ENCODE measurements around the gene F12. TPM values are rescaled to one million over a fixed set of nuclear protein-coding genes. Genes with fewer than 3 reads are reported as not detected.

F12 gene
- total and polyA plus RNA-seq, 2 donors (not counting 3 experiments of a cell fraction or from before 2014, with no cell fraction given): 1.00 to 1.4 TPM

DNA sequence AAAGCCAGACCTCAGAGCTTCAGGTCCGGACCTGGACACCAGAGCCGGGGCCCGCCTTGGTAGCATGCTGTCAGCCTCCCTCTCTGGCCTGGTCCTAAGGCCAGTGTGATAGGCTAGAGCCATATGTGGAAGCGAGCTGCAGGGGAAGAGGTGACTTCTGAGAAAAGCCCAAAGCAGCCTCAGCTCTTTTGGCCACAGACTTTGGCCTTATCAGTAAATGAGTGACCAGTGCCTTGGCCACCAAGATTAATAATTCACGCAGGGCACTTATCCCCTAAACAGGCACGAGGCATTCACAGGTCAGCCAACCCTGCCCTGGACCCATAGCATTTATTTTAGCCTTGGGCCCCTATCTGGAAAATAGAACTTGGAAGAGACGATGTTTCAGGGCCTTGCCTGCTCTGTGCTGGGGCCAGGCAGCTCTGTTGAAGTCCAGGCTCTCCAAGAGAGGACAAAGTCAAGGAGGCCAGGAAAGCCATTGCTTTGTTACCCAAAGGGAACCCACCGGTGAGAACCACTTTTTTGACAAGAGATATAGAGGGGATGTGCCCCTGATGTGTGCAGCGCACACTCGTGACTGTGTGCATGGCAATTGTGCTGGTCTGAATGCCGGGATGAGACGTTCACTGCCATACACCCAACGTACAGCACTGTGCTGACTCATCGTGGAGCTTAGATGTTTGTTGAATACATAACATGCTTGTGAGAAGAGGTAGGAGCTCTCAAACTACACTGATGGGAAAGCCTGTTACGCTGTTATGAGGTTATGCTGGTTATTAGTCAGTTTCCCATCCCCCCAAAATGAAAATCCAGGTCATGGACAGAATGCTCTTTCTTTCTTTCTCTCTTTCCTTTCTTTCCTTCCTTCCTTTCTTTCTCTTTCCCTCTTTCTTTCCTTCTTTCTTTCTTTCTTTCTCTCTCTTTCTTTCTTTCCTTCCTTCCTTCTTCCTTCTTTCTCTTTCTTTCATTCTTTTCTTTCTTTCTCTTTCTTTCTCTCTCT lies 30.2 kb downstream of the F12 start:
- DNase-seq (ENCODE audit: low read depth, low spot score): no peak
- dilution Hi-C loops (cut with MboI; ENCODE audit: extremely low pct_ligation_motif_present, low sequenced_read_pairs) (no loop called here), intact Hi-C loops (cut with micrococcal nuclease) (no loop called here)
- no peaks in the 10 kb centered on the region for H3K9me1 ChIP-seq (replicated peaks; ENCODE audit: control insufficient read depth, extremely low read depth, insufficient read depth, low read length)
- no peaks in the 10 kb centered on the region for H3K36me3 ChIP-seq (ENCODE audit: control insufficient read depth in 2 of 2, extremely low read depth in 1 of 2, insufficient read depth in 2 of 2, low read length in 2 of 2)
- no peak overlapping the region for H3K9ac ChIP-seq (replicated peaks; ENCODE audit: extremely low read depth, insufficient read depth, low read length)
- H2AFZ ChIP-seq (ENCODE audit: low read depth, low read length): no peak overlapping the region
- no peak overlapping the region for H3K4me2 ChIP-seq (ENCODE audit: insufficient read depth, low read length)
- no peak overlapping the region for H3K4me3 ChIP-seq (replicated peaks in 1 of 3; ENCODE audit: insufficient read depth in 1 of 3, low read depth in 1 of 3, low read length in 3 of 3)
- no peaks in the 10 kb centered on the region for H3K79me2 ChIP-seq (ENCODE audit: control insufficient read depth, insufficient read depth, low read length)
- no TSS peak for BruUV-seq (replicated peaks)
- ChIA-PET POLR2A (interaction anchor here (1.5 kb wide), 1 partner anchor 26 kb away, joined by 4 read pairs; no protein-coding TSS in a partner anchor), CTCF (interaction anchor here (0.5 to 3.6 kb wide), 14 partner anchors 8 to 76 kb away, joined by 3 to 38 read pairs (median 4); no protein-coding TSS in a partner anchor)
- no peaks in the 10 kb centered on the region for H4K20me1 ChIP-seq (replicated peaks; ENCODE audit: control insufficient read depth, extremely low read depth, insufficient read depth, low read length)
- H3K27ac ChIP-seq (ENCODE audit: insufficient read depth, low read depth, low read length): no peak overlapping the region
- H3K27me3 ChIP-seq (ENCODE audit: control insufficient read depth in 2 of 2, insufficient read depth in 2 of 2, low read length in 2 of 2): peaks cover 0 to 4% of the 10 kb centered on the region in 2 experiments
- no peak for FAIRE-seq
- no peaks in the 10 kb centered on the region for H3K9me3 ChIP-seq (replicated peaks; ENCODE audit: control insufficient read depth, insufficient read depth, low read length)
- no peaks in the 10 kb centered on the region for H3K4me1 ChIP-seq (ENCODE audit: control insufficient read depth, extremely low read depth, insufficient read depth, low read length)
- TF ChIP-seq GATA2 (IDR thresholded peaks at IDR 0.05; ENCODE audit: insufficient read depth, insufficient read length, low read depth, low read length) (no peak), FOS (IDR thresholded peaks at IDR 0.05; ENCODE audit: borderline replicate concordance, insufficient read depth, low read length) (peak; percentile 18)

DNA sequence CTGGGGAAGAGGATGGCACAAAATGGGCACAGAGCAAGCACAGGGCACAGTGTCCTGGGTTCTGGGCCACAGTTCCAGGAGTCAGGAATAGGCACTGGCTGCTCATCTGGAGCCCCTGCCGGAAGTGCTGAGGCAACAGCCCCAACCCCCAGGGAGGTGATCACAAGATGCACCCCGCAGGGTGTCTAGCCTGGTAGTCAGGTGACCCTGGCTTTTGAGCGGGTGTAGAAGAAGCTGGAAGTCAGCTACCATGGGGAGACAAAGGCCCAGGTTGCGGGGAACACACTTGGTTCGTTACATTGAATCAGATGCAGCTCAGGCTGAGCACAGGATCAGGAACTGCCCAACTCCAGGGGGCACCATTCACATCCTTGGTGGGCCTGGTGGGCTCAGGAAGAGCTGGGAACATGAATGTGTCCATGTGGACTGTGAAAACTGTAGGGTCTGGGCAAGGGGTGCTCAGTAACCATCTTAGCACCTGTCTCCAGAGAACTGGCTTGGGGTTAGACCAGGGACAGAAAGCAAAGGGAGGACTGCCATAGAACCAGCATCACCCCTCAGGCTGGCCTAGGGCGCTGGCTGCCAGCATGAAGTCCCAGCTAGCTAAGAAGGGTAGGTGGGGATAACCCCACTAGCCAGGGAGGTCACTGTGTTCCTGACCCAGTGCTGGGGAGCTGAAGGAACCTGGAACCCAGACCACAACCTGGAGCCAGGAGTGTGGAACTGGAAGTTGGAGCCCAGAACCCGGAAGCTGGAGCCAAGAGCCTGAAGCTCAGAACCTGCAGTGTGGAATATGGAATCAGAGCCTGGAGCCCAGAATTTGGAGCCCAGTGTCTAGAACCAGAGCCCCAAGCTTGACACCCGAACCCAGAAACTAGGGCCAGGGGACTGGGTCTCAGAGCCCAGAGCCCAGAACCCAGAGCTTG lies 31.2 kb downstream of the F12 start:
- no peak for FAIRE-seq
- H3K9me1 ChIP-seq (replicated peaks; ENCODE audit: control insufficient read depth, extremely low read depth, insufficient read depth, low read length): no peaks in the 10 kb centered on the region
- no peak for DNase-seq (ENCODE audit: low read depth, low spot score)
- H2AFZ ChIP-seq (ENCODE audit: low read depth, low read length): no peak overlapping the region
- H3K4me2 ChIP-seq (ENCODE audit: insufficient read depth, low read length): no peak overlapping the region
- H3K36me3 ChIP-seq (ENCODE audit: control insufficient read depth in 2 of 2, extremely low read depth in 1 of 2, insufficient read depth in 2 of 2, low read length in 2 of 2): no peaks in the 10 kb centered on the region
- H3K9me3 ChIP-seq (replicated peaks; ENCODE audit: control insufficient read depth, insufficient read depth, low read length): no peaks in the 10 kb centered on the region
- no peak overlapping the region for H3K4me3 ChIP-seq (replicated peaks in 1 of 3; ENCODE audit: insufficient read depth in 1 of 3, low read depth in 1 of 3, low read length in 3 of 3)
- dilution Hi-C loops (cut with MboI; ENCODE audit: extremely low pct_ligation_motif_present, low sequenced_read_pairs) (no loop called here), intact Hi-C loops (cut with micrococcal nuclease) (no loop called here)
- H3K27ac ChIP-seq (ENCODE audit: insufficient read depth, low read depth, low read length): no peak overlapping the region
- ChIA-PET CTCF (interaction anchor here (0.7 to 3.6 kb wide), 10 partner anchors 9 to 77 kb away, joined by 3 to 38 read pairs (median 4); no protein-coding TSS in a partner anchor), POLR2A (interaction anchor here (1.5 kb wide), 1 partner anchor 27 kb away, joined by 4 read pairs; no protein-coding TSS in a partner anchor)
- no peaks in the 10 kb centered on the region for H4K20me1 ChIP-seq (replicated peaks; ENCODE audit: control insufficient read depth, extremely low read depth, insufficient read depth, low read length)
- BruUV-seq (replicated peaks): no TSS peak
- no peak overlapping the region for H3K9ac ChIP-seq (replicated peaks; ENCODE audit: extremely low read depth, insufficient read depth, low read length)
- H3K4me1 ChIP-seq (ENCODE audit: control insufficient read depth, extremely low read depth, insufficient read depth, low read length): no peaks in the 10 kb centered on the region
- no peaks in the 10 kb centered on the region for H3K27me3 ChIP-seq (ENCODE audit: control insufficient read depth in 2 of 2, insufficient read depth in 2 of 2, low read length in 2 of 2)
- TF ChIP-seq JUN (IDR thresholded peaks at IDR 0.05; ENCODE audit: borderline replicate concordance, insufficient read depth, insufficient read length, low read depth) (no peak), EZH2 (IDR thresholded peaks at IDR 0.05; ENCODE audit: borderline replicate concordance, low read depth, low read length, severe bottlenecking) (no peak)
- TF ChIP-seq, protein P1, sequence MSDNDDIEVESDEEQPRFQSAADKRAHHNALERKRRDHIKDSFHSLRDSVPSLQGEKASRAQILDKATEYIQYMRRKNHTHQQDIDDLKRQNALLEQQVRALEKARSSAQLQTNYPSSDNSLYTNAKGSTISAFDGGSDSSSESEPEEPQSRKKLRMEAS (IDR thresholded peaks at IDR 0.05; ENCODE audit: insufficient read depth, insufficient read length): no peak
- H3K79me2 ChIP-seq (ENCODE audit: control insufficient read depth, insufficient read depth, low read length): no peaks in the 10 kb centered on the region
